HFFc6 (cell line): ENCODE measurements around the gene ZEB2. TPM values are rescaled to one million over a fixed set of nuclear protein-coding genes. Genes with fewer than 3 reads are reported as not detected.
A peak's percentile ranks its signal among the peaks of the same experiment; 100 is the strongest.

ENCODE experiments used
- DNase-seq: peaks from one replicate; pipeline ENCODE4 v3.0.0-alpha.2; 2018
- H3K27ac Mint-ChIP-seq: 2 replicates; pipeline ENCODE4 v1.8.0; 2020; ENCODE audit warnings: mild to moderate bottlenecking, mixed read lengths
- H3K27me3 Mint-ChIP-seq: 2 replicates; pipeline ENCODE4 v1.8.0; 2021; ENCODE audit warnings: mild to moderate bottlenecking, moderate library complexity, mixed read lengths; ENCODE audit not compliant: insufficient read depth
- H3K36me3 Mint-ChIP-seq: 2 replicates; pipeline ENCODE4 v1.8.0; 2021; ENCODE audit warnings: low read depth, mixed read lengths
- H3K4me1 Mint-ChIP-seq: 2 replicates; pipeline ENCODE4 v1.8.0; 2020; ENCODE audit warnings: low read depth, mixed read lengths
- H3K4me3 Mint-ChIP-seq: 2 replicates; pipeline ENCODE4 v1.8.0; 2020; ENCODE audit warnings: mild to moderate bottlenecking, moderate library complexity, mixed read lengths
- H3K9me3 Mint-ChIP-seq: 2 replicates; pipeline ENCODE4 v1.8.0; 2020; ENCODE audit warnings: mild to moderate bottlenecking, mixed read lengths
- total RNA-seq, 6 experiments: library from RNA; stranded (reverse); fragmentation: NEBNext Ultra II Directional; extraction: Animal tissue kit (Norgen Biotek cat#: 25700); gene quantifications; 2 replicates in 1 of 6; 3 replicates in 5 of 6; pipeline ENCODE4 v1.2.3, GENCODE V29; 2021
- TF ChIP-seq, protein P1 (sequence below): fragments of 200-600 bp; sonication (generic); IDR thresholded peaks from 2 replicates; pipeline ENCODE4 v1.5.0; 2021; ENCODE audit warnings: antibody characterized with exemption, mild to moderate bottlenecking

Gene ZEB2
- total RNA-seq, 6 experiments from 2014 or later: 57.0 to 76.3 (median 62.8) TPM

- H3K4me3 Mint-ChIP-seq: 0 out of 2 replicates have a peak overlapping the region, but pooled peaks have one; percentile 12
- H3K36me3 Mint-ChIP-seq: peaks cover 7% of the 10 kb centered on the region; the same call in 1 of the 2 replicates
- TF ChIP-seq, protein P1, sequence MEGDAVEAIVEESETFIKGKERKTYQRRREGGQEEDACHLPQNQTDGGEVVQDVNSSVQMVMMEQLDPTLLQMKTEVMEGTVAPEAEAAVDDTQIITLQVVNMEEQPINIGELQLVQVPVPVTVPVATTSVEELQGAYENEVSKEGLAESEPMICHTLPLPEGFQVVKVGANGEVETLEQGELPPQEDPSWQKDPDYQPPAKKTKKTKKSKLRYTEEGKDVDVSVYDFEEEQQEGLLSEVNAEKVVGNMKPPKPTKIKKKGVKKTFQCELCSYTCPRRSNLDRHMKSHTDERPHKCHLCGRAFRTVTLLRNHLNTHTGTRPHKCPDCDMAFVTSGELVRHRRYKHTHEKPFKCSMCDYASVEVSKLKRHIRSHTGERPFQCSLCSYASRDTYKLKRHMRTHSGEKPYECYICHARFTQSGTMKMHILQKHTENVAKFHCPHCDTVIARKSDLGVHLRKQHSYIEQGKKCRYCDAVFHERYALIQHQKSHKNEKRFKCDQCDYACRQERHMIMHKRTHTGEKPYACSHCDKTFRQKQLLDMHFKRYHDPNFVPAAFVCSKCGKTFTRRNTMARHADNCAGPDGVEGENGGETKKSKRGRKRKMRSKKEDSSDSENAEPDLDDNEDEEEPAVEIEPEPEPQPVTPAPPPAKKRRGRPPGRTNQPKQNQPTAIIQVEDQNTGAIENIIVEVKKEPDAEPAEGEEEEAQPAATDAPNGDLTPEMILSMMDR: no peak
- peaks cover 60% of the 10 kb centered on the region for H3K4me1 Mint-ChIP-seq
- H3K9me3 Mint-ChIP-seq: no peaks in the 10 kb centered on the region
- no peak overlapping the region for H3K27ac Mint-ChIP-seq
- no peaks in the 10 kb centered on the region for H3K27me3 Mint-ChIP-seq
- DNase-seq: no peak
These were observed 43.2 kb downstream of the ZEB2 start for GRCh38 chr2:144476682-144477081.

DNA sequence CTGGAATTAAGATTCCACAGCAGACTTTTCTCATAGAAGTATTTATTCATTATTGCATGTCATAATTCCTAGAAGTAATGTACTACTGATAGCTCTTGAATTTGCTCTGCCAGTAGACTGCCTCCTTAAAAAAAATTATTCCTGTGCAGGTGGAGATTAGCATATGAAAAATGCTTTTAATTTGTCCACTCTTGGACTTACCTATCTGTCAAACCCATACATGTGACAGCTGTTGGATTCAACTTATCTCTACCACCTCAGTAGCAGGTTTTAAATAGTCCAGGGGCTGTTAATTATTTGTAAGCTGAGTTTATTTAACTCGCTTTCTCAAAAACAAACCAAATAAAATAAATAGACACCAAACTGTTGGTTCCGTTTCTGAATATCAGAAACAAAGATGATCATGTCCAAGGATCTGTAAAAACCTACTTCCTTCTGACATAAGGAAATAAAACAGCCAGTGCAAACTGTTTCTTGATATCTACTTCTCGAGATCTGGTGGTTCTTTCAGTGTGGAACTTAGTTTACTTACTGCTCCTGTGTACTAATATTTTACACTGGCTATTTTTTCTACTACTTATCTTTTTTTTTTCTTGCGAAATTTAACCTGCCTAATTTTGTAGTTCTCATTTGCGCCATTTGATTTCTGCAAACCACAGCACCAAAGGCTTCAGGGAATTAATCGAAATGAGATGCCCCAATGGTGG is 44.2 kb downstream of the ZEB2 start:
- no peak overlapping the region for H3K27ac Mint-ChIP-seq

DNA sequence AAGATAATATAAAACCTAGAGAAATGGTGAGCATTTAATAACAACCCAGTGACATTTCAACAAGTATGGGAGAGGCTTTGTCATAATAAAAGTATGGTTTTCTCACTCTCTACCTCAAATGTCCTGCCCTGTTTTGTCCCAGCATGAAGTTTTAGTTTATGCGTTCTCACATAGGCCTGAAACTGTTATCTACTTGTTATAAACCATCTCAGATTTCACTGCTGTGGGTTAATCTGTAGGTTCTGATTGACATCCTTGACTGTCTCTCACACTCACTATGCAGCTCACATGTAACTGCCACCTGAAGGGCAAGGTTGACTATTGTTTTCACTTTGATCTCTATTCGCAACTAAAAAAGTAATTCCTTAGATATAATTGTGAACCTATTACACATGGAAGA is 44.9 kb downstream of the ZEB2 start:
- Mint-ChIP-seq H3K27me3 (no peaks in the 10 kb centered on the region), H3K9me3 (no peaks in the 10 kb centered on the region), H3K27ac (no peak overlapping the region), H3K4me3 (no peak overlapping the region), H3K36me3 (peaks cover 6% of the 10 kb centered on the region; the same call in 1 of the 2 replicates), H3K4me1 (peaks cover 44% of the 10 kb centered on the region)
- no peak for DNase-seq
- TF ChIP-seq, protein P1: no peak

More for the DNA sequence above, 44.2 kb downstream of the ZEB2 start:
- TF ChIP-seq, protein P1: no peak
- Mint-ChIP-seq H3K9me3 (no peaks in the 10 kb centered on the region), H3K4me1 (peaks cover 51% of the 10 kb centered on the region), H3K36me3 (peaks cover 6% of the 10 kb centered on the region; the same call in 1 of the 2 replicates), H3K4me3 (no peak overlapping the region), H3K27me3 (no peaks in the 10 kb centered on the region)
- DNase-seq: no peak

DNA sequence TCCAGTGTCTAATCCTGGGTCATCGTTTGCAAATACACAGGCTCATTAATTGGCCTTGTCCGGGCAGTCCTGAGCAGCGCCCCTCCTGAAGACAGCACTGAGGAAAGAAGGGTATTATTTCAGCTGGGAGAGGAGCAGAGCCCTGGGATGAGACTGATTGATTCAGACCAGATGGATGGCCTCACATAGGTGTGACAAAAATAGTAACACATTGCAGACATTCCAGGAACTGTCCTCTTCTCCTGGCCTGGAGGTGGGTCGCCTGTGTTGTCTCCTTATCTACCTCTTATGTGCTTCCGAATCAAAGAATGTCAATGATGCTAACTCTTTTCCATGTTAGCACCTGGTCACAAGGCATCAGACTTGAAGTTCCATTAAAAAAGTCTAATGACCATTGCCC is 45.9 kb downstream of the ZEB2 start:
- Mint-ChIP-seq H3K4me1 (peaks cover 40% of the 10 kb centered on the region), H3K36me3 (peaks cover 6% of the 10 kb centered on the region; the same call in 1 of the 2 replicates), H3K4me3 (no peak overlapping the region)

DNA sequence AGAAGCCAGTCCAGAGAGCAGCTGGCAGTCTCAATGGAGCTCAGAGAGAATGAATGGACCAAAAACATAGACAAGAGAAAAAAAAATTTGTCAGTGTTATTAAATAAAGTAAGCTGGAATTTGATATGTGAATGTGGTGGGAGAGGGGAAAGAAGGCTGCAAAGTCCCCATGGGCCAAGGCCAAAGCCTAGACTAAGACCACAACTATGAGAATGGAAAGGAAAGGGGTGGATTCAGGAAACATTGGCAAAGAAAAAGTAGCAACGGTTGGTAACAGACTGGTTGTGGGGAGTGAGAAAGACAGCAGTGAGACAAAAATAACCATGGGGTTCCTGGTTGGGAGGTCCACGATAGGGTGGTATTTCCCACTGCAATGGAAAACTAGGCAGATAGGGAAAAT is 47.0 kb downstream of the ZEB2 start:
- no peaks in the 10 kb centered on the region for H3K9me3 Mint-ChIP-seq
- H3K36me3 Mint-ChIP-seq: peaks cover 12% of the 10 kb centered on the region
- H3K27ac Mint-ChIP-seq: no peak overlapping the region
- no peak for DNase-seq
- H3K27me3 Mint-ChIP-seq: no peaks in the 10 kb centered on the region; the same call in 1 of the 2 replicates
- no peak overlapping the region for H3K4me3 Mint-ChIP-seq
- H3K4me1 Mint-ChIP-seq: peaks cover 38% of the 10 kb centered on the region
- TF ChIP-seq, protein P1: no peak

More for the DNA sequence above, 45.9 kb downstream of the ZEB2 start:
- Mint-ChIP-seq H3K27ac (no peak overlapping the region), H3K9me3 (no peaks in the 10 kb centered on the region), H3K27me3 (no peaks in the 10 kb centered on the region)
- TF ChIP-seq, protein P1: no peak
- no peak for DNase-seq
